HT-29 (cell line): ENCODE measurements around the gene CNTN2. TPM values are rescaled to one million over a fixed set of nuclear protein-coding genes. Genes with fewer than 3 reads are reported as not detected.
A peak's percentile ranks its signal among the peaks of the same experiment; 100 is the strongest.

ENCODE experiments used
- DNase-seq: peaks from one replicate; pipeline ENCODE4 v3.0.0-alpha.2; 2015; ENCODE audit warnings: low spot score
- total RNA-seq: library from RNA; depleted of rRNA; stranded (reverse); fragments of >200 nt; shearing (Covaris generic); gene quantifications from 2 replicates; pipeline ENCODE4 v1.2.3, GENCODE V29; 2014

CNTN2 gene
- total RNA-seq, 1 experiment from 2014 or later = not detected

DNA sequence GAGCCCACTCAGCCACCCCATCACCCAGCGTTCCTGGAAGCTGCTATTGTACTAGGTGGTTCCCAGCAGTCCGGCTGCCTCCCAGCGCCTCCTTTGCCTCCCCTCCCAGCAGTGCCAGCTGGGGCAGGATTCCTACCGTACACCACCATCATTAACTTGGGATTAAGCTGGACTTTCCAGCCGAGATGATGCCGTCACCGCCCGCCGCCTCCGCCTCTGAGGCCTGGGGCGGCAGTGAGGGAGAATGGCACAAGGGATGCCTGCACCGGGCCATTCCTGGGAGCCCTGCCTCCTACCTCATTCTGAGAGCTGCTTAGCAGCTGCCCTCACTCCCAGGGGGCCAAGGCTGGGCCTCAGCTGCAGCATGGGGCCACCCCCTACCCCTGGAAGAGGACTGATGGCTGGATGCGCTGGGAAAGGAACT lies 13.2 kb downstream of the CNTN2 start:
- no peak for DNase-seq

DNA sequence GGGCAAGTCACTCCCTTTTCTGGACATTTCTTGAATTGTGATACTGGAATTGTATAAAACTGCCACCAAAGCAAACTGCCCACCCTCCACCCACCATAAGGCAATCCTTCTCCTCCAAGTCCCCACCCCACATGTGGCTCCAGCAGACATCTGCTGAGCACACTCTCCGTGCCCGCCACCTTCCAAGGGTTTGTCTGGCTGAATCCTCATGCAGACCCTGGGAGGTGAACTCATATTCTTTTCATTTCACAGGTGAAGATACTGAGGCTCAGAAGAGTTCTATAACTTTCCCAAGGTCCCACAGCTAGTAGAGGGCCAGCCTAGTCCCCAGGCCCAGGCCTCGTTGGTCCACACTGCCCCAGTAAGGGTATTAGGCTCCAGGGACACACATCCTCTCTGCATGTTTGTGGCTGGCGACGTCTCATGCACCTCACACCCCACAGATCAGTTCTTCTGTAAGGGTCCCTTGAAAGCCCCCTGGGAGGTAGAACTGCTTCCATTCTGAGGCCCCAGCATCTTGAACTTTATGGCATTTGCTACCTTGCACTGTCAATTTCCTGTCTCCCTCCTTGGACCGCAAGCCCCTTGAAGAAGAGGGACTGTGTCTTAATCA lies 14.1 kb downstream of the CNTN2 start:
- DNase-seq = no peak

DNA sequence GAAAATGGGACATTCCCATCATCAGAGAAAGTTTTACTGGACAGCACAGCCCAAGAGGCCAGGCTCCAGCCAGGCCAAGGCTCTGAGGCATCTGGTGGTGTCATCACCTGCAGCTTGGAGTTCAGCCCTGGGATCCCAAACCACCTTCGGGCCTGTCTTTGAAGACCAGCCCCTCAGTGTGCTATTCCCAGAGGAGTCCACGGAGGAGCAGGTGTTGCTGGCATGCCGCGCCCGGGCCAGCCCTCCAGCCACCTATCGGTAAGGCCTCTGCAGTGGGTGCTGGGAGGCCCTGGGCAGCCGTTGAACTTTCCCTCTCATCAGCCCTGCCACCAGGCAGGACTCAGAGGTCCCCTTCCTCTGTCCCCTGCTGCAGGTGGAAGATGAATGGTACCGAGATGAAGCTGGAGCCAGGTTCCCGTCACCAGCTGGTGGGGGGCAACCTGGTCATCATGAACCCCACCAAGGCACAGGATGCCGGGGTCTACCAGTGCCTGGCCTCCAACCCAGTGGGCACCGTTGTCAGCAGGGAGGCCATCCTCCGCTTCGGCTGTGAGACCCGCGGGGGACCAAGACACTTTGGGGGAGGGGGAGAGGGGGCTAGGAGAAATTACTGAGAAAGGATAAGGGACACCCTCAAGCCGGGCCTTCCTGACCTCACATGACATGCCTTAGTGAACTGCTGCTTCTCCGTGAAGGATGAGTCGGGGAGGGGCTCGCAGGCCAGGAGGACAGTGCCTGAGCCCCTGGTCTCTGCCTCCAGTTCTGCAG lies 15.0 kb downstream of the CNTN2 start:
- DNase-seq = no peak

DNA sequence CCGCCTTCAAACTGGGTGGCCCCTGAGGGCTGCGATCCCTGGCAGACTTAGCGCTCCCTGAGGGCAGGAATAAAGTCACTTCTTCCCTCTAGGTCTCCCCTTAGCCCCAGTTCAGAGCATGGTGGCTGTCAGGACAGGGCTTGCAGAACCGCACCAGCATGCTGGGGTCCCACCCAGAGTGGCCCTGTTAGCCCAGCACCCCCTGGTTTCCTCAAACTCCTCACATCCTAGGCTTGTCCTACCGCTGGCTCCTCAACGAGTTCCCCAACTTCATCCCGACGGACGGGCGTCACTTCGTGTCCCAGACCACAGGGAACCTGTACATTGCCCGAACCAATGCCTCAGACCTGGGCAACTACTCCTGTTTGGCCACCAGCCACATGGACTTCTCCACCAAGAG lies 15.8 kb downstream of the CNTN2 start:
- DNase-seq = no peak

DNA sequence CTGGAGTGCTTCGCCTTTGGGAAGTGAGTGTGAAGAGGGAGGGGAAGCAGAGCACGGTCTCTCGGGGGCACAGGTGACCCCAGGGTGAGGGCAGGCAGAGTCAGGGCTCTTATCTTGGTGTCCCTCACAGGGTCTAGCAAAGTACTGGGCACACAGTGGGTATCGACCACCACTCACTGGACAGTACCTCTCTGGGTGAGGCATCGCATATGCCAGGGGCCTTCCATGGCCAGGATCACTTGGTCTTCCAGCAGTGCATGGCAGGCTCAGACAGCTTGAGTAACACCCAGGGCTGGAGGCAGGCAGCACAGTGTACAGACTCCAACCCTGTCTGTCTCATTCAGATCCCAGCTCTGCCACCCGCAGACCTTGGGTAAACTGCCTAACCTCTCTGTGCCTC lies 16.6 kb downstream of the CNTN2 start:
- no peak for DNase-seq

DNA sequence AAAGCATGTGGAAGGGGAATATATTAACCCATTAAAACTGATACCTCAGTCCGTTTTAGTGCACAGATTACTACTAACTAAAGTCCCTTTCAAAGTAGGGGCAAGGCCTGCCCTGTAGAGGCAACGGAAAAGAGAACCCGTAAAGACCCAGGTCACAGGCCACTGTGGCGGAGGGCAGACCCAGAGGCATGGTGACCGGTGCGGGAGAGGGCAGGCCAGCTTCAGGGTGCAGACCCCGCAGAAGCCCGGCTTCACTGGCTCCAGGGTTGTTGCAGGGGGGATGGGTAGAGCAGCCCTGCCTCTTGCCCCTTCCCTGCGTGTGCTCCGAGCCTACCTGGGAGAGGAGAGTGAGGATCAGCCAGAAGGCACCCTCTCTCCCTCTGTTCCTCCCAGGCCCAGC lies 17.7 kb downstream of the CNTN2 start:
- DNase-seq = no peak

DNA sequence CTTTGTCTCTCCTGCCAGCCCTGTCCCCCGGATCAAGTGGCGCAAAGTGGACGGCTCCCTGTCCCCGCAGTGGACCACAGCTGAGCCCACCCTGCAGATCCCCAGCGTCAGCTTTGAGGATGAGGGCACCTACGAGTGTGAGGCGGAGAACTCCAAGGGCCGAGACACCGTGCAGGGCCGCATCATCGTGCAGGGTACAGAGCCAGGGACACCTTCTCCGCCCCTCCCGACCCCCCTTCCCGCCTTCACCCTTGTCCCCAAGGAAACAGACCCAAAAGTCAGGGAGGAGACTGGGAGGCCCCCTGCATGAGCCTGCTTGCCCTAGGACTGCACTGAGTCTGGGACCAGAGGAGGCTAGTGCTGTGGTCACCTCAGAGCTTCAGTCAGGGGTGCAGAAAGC lies 18.2 kb downstream of the CNTN2 start:
- DNase-seq = no peak

DNA sequence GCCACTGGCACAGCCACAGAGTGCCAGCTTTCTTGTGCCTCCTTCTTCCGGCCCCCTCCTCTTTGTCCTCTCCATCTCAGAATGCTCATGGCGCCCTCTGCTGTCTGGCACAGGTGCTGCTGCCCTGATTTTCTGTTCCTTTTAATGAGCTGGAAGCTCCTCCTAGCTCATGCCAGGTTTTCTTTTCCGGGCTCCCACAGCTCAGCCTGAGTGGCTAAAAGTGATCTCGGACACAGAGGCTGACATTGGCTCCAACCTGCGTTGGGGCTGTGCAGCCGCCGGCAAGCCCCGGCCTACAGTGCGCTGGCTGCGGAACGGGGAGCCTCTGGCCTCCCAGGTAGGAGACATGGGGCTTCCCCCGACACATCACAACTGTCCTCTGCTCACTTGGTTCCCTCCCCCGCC lies 18.7 kb downstream of the CNTN2 start:
- peak; percentile 84 for DNase-seq

DNA sequence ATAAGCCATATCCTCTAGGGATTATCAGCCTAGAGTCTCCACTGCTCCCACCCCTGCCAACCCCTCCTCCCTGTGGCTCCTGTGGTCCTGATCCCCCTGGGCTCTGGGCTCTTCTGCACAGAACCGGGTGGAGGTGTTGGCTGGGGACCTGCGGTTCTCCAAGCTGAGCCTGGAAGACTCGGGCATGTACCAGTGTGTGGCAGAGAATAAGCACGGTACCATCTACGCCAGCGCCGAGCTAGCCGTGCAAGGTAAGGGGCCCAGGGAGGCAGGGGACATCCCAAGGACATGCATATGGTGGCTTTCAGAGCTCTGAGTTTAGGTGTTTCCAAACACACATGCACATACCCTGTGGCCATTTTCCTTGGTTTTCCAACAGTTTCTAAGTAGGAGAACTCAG lies 19.3 kb downstream of the CNTN2 start:
- no peak for DNase-seq

DNA sequence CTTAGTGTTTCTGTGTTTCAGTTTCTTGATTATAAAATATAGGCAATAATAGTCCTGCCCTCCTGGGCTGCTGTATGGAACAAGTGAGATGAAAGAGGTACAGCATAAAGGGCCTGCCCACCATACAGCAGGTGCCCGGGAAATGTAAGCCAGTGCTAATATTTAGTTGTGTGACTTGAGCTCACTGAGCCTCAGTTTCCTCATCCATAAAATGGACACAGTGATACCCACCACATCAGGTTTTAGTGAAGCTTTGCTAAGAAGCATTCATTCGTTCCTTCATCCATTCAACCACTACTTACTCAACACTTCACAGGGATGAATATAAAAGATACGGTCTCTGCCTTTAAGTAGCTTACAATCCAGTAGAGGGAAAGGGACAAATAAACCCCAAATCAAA lies 19.9 kb downstream of the CNTN2 start:
- no peak for DNase-seq

DNA sequence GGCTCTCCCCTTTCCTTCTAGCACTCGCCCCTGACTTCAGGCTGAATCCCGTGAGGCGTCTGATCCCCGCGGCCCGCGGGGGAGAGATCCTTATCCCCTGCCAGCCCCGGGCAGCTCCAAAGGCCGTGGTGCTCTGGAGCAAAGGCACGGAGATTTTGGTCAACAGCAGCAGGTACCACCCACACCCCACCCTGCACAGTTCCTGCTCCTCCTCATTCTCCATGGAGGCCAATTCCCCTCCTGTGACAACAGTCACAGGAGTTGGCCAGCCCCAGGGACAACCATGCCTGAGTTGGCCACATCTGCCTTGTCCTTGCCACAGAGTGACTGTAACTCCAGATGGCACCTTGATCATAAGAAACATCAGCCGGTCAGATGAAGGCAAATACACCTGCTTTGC lies 21.3 kb downstream of the CNTN2 start:
- no peak for DNase-seq

DNA sequence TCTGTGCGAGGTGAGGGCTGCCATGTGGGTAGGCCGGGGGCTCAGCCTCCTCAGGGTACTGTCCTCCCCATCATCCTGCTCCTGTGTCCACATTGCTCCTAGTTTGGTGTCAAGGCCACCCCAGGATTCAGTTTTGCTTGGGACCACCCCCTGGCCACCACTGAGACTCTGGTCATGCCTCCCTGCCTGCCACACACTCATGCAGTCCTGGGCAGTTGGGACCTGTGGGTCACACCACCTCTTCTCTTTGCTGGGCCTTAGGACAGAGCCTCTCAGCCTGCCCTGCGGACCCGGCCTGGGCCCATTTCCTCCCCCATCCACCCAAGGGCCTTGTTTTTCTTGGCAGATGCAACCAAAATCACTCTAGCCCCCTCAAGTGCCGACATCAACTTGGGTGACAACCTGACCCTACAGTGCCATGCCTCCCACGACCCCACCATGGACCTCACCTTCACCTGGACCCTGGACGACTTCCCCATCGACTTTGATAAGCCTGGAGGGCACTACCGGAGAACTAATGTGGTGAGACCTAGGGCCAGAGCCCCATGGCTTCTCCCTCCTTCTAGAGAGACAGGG lies 21.8 kb downstream of the CNTN2 start:
- DNase-seq = no peak

DNA sequence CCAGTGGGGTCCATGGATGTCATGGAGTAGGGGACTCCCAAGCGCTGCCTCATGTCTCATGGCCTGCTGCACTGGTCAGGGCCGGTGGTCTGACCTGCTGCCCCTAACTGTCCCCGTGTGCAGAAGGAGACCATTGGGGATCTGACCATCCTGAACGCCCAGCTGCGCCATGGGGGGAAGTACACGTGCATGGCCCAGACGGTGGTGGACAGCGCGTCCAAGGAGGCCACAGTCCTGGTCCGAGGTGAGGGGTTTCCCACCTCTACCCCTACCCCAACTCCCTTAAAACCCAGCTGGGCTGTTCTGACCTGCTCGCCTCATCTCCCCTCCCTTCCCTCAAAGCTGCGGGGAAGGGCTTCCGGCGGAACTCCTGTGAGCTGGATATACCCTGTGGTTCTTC lies 22.7 kb downstream of the CNTN2 start:
- DNase-seq = no peak

DNA sequence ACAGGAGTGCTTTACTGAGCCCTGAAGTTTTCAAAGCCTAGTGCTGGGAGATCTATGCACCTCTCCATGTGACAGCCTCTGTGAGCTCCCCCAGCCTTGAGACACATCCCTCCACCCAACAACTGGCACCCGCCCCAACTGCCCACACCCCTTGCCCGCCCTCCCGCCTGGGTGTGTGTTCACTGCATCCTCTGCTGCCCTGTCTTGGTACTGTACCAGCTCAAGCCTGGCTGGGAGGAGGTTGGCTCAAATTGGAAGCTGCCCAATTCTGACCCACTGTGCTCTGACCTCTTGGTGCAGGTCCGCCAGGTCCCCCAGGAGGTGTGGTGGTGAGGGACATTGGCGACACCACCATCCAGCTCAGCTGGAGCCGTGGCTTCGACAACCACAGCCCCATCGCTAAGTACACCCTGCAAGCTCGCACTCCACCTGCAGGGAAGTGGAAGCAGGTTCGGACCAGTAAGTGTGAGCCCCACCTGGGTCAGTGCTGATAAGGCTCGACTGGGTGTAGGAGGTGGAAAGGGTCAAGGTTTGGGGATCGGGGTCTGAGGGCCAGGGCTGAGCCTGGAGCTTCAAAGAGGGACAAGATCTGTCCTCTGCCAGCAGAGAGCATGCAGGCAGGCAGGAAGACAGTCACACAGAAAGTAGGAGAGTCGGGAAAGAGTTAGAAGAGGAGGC lies 23.3 kb downstream of the CNTN2 start:
- DNase-seq = no peak

DNA sequence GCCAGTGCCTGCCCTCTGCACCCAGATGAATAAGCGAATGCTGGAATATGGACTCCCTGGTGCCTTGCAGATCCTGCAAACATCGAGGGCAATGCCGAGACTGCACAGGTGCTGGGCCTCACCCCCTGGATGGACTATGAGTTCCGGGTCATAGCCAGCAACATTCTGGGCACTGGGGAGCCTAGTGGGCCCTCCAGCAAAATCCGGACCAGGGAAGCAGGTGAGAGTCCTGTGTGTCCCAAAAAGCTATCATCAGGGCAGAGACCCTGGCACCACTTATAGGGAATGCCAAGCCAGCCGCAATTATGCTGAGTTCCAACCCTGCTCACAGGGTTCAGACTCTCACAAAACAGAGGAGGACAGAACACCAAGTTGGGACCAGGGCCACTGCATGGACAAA lies 24.0 kb downstream of the CNTN2 start:
- DNase-seq = no peak

DNA sequence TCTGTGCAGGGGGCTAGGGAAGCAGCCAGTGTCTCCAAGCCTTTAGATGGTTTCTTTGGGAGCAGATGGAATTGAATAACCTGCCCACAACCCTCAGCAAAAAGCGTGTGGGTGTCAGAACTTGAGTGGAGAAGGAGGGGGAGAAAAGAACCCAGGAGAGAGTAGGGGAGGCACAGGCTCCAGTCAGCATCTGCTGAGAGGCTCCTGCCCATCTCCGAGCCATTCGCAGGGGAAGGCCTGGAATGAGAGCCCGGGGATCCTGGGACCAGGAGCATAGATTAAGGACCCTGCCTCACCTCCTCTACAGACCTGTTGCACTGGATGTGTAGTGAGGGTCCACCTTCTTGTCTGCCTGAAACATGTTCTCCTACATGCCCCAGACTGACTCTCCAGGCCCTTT lies 25.0 kb downstream of the CNTN2 start:
- DNase-seq = no peak

DNA sequence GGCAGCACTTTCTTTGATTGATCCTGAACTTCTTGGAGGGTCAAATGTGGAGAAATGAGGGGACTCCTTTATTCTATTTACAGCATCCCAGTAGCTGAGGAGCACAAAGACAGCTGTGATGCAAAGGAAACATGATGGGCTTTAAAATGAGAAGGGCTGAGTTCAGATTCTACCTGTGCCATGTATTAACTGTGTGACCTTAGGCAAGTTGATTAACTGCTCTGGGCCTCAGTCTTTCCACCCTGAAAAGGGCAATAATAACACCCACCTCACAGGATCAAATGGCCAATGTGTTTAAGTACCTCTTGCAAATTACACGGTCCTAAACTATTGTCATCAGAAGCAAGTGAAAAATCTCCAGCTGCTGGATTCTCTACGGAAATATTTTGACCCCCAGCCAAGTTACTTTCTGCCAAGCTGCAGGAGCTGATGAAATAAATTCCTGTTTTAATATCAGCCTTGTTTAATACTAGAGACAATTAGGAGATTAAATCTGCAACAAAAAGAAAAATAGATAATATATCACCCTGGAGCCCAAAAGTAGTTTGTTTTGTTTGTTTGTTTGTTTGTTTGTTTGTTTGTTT lies 25.5 kb downstream of the CNTN2 start:
- no peak for DNase-seq

DNA sequence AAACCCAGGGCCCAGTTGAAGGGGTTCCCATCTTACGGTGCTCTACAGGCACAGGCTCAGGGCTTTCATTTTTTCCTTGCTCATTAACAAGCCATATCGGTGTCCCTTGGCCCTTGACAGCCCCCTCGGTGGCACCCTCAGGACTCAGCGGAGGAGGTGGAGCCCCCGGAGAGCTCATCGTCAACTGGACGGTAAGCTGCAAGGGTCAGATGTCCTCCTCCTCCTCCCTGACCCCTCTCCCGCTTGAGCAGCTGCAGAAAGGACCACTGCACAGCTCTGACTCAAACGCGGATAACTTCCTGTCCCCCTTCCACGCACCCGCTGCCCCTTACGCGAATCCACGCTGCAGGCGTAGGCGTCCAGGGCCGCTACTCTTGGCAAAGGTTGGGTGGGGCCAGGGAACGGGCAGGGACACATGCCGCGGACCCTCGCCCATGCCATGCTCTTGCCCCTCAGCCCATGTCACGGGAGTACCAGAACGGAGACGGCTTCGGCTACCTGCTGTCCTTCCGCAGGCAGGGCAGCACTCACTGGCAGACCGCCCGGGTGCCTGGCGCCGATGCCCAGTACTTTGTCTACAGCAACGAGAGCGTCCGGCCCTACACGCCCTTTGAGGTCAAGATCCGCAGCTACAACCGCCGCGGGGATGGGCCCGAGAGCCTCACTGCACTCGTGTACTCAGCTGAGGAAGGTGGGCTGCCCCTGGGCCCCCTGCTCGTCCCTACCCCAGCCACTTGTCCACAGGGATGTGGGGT lies 26.5 kb downstream of the CNTN2 start:
- no peak for DNase-seq

DNA sequence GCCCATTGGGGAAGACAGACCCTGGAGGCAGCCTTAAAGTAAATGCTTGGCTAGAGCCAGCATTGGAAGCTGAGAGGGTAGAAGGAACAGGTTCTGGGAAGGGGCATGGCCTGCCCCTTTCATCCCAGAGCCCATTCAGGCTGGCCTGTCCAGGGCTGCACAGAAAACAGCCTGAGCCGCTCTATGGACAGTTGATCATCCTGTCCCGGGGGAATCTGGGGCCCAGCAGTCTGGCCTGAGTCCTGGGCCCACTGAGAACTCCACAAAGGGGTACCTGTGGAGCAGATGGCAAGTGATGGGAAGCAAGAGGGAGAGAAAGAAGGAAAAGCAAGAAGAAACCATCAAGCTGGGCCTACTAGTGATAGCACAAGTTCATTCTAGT lies 28.0 kb downstream of the CNTN2 start:
- DNase-seq = no peak

DNA sequence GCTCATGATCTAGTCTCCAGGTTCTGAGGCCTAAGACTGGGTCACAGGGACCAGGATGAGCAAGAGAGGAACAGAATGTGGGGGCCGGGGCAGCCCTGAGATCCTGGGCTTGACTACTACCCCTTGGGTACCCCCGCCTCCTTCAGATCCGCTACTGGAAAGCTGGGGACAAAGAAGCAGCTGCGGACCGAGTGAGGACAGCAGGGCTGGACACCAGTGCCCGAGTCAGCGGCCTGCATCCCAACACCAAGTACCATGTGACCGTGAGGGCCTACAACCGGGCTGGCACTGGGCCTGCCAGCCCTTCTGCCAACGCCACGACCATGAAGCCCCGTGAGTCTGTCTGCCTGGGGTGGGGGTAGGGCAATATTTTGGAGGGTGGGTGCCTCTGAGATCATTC lies 28.8 kb downstream of the CNTN2 start:
- DNase-seq = no peak

DNA sequence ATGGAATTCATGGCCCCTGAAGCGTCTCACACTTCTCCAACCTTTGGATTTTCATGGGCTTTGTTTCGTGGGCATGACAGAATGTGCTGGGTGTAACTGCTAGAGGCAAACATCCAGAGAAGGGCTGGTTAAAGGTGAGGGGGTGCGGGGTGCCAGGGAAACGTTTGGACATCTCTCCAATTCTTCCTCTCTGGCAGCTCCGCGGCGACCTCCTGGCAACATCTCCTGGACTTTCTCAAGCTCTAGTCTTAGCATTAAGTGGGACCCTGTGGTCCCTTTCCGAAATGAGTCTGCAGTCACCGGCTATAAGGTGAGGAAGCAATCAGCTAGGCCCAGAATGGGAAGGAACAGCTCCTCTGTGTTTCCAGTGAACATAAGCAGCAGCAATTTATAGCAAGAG lies 29.3 kb downstream of the CNTN2 start:
- no peak for DNase-seq

DNA sequence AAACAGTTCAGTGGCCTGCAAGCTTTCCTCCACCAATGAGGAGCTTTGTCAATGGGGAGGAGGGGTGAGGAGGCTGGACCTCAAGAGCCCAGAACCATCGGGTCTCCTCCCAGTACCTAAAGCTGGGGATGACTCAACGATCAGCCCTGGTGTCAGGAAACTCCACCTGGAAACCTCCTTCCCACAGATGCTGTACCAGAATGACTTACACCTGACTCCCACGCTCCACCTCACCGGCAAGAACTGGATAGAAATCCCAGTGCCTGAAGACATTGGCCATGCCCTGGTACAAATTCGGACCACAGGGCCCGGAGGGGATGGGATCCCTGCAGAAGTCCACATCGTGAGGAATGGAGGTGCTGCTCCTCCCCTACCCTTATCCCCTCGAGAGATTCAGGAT lies 29.9 kb downstream of the CNTN2 start:
- DNase-seq = no peak
